Adrenal gland (tissue), 12 donors: Measurements from ENCODE around the gene ERCC5. TPM values are rescaled to one million over a fixed set of nuclear protein-coding genes. Genes with fewer than 3 reads are reported as not detected.

Source experiments
- DNase-seq, 7 donors: peaks; one replicate each; pipeline ENCODE4 v3.0.0-alpha.2; 2019 to 2020
- H3K27ac ChIP-seq, 5 donors: fragments of 200-600 bp; sonication (generic) in 4 of 5; 1 replicate in 3 of 5; 2 replicates in 2 of 5; pipeline versions ENCODE4 v1.5.1 to v1.8.0; 2016 to 2020; ENCODE audit warnings: mild to moderate bottlenecking in 1 of 5
- H3K27me3 ChIP-seq: fragments of 200-600 bp; 2 replicates; pipeline ENCODE4 v1.8.0; 2021
- H3K36me3 ChIP-seq, 2 donors: fragments of 200-600 bp; replicated peaks in 1 of 2; 1 replicate in 1 of 2; 2 replicates in 1 of 2; pipeline versions ENCODE4 v1.5.1 to v1.8.0; 2018 to 2022
- H3K4me1 ChIP-seq, 2 donors: fragments of 200-600 bp; replicated peaks in 1 of 2; 1 replicate in 1 of 2; 2 replicates in 1 of 2; pipeline versions ENCODE4 v1.5.1 to v1.8.0; 2018 to 2021
- H3K4me3 ChIP-seq, 4 donors: fragments of 200-600 bp; sonication (generic) in 3 of 4; one replicate each; pipeline ENCODE4 v1.5.1; 2016 to 2018
- H3K9me3 ChIP-seq, 3 donors: fragments of 200-600 bp; sonication (generic) in 1 of 3; replicated peaks in 1 of 3; 1 replicate in 2 of 3; 2 replicates in 1 of 3; pipeline versions ENCODE4 v1.5.1 to v1.8.0; 2016 to 2021
- CTCF ChIP-seq, 6 experiments: fragments of 450-650 bp in 4 of 6; fragments of 200-600 bp in 2 of 6; sonication (generic) in 1 of 6; IDR thresholded peaks; 1 replicate in 5 of 6; 2 replicates in 1 of 6; pipeline versions ENCODE4 v1.5.1 to v1.8.0; 2016 to 2021; ENCODE audit warnings: antibody characterized with exemption in 6 of 6, mild to moderate bottlenecking in 2 of 6, moderate library complexity in 1 of 6
- POLR2A ChIP-seq, 2 donors: fragments of 450-650 bp; IDR thresholded peaks; one replicate each; pipeline ENCODE4 v1.6.1; 2017; ENCODE audit warnings: antibody characterized with exemption in 2 of 2, mild to moderate bottlenecking in 2 of 2, moderate library complexity in 1 of 2
- WGBS, 4 donors: extraction: QIAGEN DNeasy Blood & Tissue Kit in 2 of 4; methylation state at CpG; one replicate each; pipeline versions ENCODE4 v1.1.5 to v1.1.7; 2013 to 2017; 5-methylcytosine and 5-hydroxymethylcytosine counted together
- intact Hi-C, 2 donors: fragments of 100-400 bp; cut with DNase I; formaldehyde crosslinking; loops; one replicate each; pipeline versions ENCODE4 v1.14.1 to v1.15.0; 2022 to 2023
- polyA plus RNA-seq, 3 donors: library from polyadenylated mRNA; stranded (reverse); fragments of 200-250 nt in 2 of 3; fragments of 350-450 nt in 1 of 3; fragmentation: Illumina TruSeq in 1 of 3; extraction: RNeasy Lipid Tissue Mini Kit (QIAGEN cat#74804) in 1 of 3; gene quantifications; one replicate each; pipeline ENCODE4 v1.2.3, GENCODE V29; 2013 to 2014
- total RNA-seq, 9 donors: library from RNA; depleted of rRNA in 4 of 9; stranded (reverse); fragments of >200 nt in 4 of 9; fragments of 120-200 nt in 1 of 9; fragmentation: NEBNext Ultra II Directional in 1 of 9; extraction: Animal tissue kit (Norgen Biotek cat#: 25700) in 1 of 9; gene quantifications; one replicate each; pipeline versions ENCODE4 v1.1.0 to v1.2.4, GENCODE V29; 2013 to 2023
- donor health status: healthy with polysubstance abuse.
- donor health status: Bipolar disorder and iron deficiency.
- donor health status: DM: yes; HTN: yes; CAD: no.
- donor health status: DM: no; HTN: no; CAD: no.
- donor health status: DM: no; HTN: no; CAD: no.
- donor health status: DM: yes; HTN: yes; CAD: no.

The ERCC5 gene
- total and polyA plus RNA-seq, 12 donors, result 37.8 to 185 (median 64.6) TPM

- no peak overlapping the region for H3K4me3 ChIP-seq
- intact Hi-C loops, result loop anchor here in 1 of 2 donors (10.0 kb wide), 1 partner anchor 225 kb away; no protein-coding TSS in a partner anchor
- TF ChIP-seq POLR2A (IDR thresholded peaks at IDR 0.05) (no peak), CTCF (IDR thresholded peaks at IDR 0.05) (no peak)
- no peak overlapping the region for H3K27ac ChIP-seq
- H3K9me3 ChIP-seq, result no peaks in the 10 kb centered on the region
- H3K36me3 ChIP-seq, result no peaks in the 10 kb centered on the region
- H3K27me3 ChIP-seq, result peaks cover 4% of the 10 kb centered on the region
- DNase-seq, result no peak
- 84 to 96% (median 90%) methylated on average over 3 of the region's 3 CpGs for WGBS, 4 donors
- no peaks in the 10 kb centered on the region for H3K4me1 ChIP-seq
These were observed 64.1 kb downstream of the ERCC5 start for GRCh38 chr13:102909971-102910370.

- no peak overlapping the region for H3K27ac ChIP-seq
- no peaks in the 10 kb centered on the region for H3K9me3 ChIP-seq
- H3K36me3 ChIP-seq, result no peaks in the 10 kb centered on the region
- no peaks in the 10 kb centered on the region for H3K4me1 ChIP-seq
- H3K4me3 ChIP-seq, result no peak overlapping the region
- DNase-seq, result no peak
- intact Hi-C loops, result loop anchor here in 1 of 2 donors (10.0 kb wide), 1 partner anchor 223 kb away; no protein-coding TSS in a partner anchor
- peaks cover 12% of the 10 kb centered on the region for H3K27me3 ChIP-seq
- TF ChIP-seq POLR2A (IDR thresholded peaks at IDR 0.05) (no peak), CTCF (IDR thresholded peaks at IDR 0.05) (no peak)
- WGBS, 4 donors, result 78 to 87% (median 83%) methylated on average over 6 of the region's 6 CpGs
These were observed 65.5 kb downstream of the ERCC5 start for GRCh38 chr13:102911336-102911735.

- no peak for DNase-seq
- WGBS, 4 donors, result 87 to 94% (median 91%) methylated on average over 3 of the region's 3 CpGs
- Histone ChIP-seq H3K9me3 (no peaks in the 10 kb centered on the region), H3K27ac (no peak overlapping the region), H3K4me3 (no peak overlapping the region), H3K4me1 (no peaks in the 10 kb centered on the region), H3K27me3 (peaks cover 8% of the 10 kb centered on the region), H3K36me3 (no peaks in the 10 kb centered on the region)
- intact Hi-C loops, result loop anchor here (2.0 to 10.0 kb wide), 2 partner anchors 222 to 226 kb away; no protein-coding TSS in a partner anchor
- TF ChIP-seq POLR2A (IDR thresholded peaks at IDR 0.05), result no peak
- TF ChIP-seq CTCF (IDR thresholded peaks at IDR 0.05), result no peak
These were observed 66.8 kb downstream of the ERCC5 start for GRCh38 chr13:102912599-102912998.

- peak in 4 of 7 donors; percentile 10 to 58 (median 45) for DNase-seq
- H3K27me3 ChIP-seq, result peaks cover 8% of the 10 kb centered on the region
- no peaks in the 10 kb centered on the region for H3K4me1 ChIP-seq
- WGBS, 4 donors, result 33 to 43% (median 35%) methylated on average over 7 of the region's 7 CpGs
- no peak overlapping the region for H3K4me3 ChIP-seq
- intact Hi-C loops, result loop anchor here (2.0 to 10.0 kb wide), 2 partner anchors 221 to 225 kb away; no protein-coding TSS in a partner anchor
- H3K27ac ChIP-seq, result no peak overlapping the region
- TF ChIP-seq POLR2A (IDR thresholded peaks at IDR 0.05) (no peak), CTCF (IDR thresholded peaks at IDR 0.05) (no peak)
- no peaks in the 10 kb centered on the region for H3K9me3 ChIP-seq
- no peaks in the 10 kb centered on the region for H3K36me3 ChIP-seq
These were observed 68.1 kb downstream of the ERCC5 start for GRCh38 chr13:102913914-102914313.
